H9 (cell line): ENCODE measurements around the gene SRXN1. TPM values are rescaled to one million over a fixed set of nuclear protein-coding genes. Genes with fewer than 3 reads are reported as not detected.
A peak's percentile ranks its signal among the peaks of the same experiment; 100 is the strongest.

Experiments
- DNase-seq: peaks from one replicate; pipeline ENCODE4 v3.0.0-alpha.2; 2017
- H2AFZ ChIP-seq: one replicate; pipeline ENCODE4 v1.6.1; 2013; ENCODE audit warnings: mild to moderate bottlenecking, low read length, control low read depth, moderate library complexity
- H2AK5ac ChIP-seq: 2 replicates; pipeline ENCODE4 v1.6.1; 2013; ENCODE audit warnings: low read length, control low read depth, mixed read lengths; ENCODE audit not compliant: insufficient read length
- H2BK120ac ChIP-seq: one replicate; pipeline ENCODE4 v1.6.1; 2013; ENCODE audit warnings: low read depth, mild to moderate bottlenecking, low read length, control low read depth, inconsistent platforms; ENCODE audit not compliant: poor library complexity, severe bottlenecking
- H2BK12ac ChIP-seq: 2 replicates; pipeline ENCODE4 v1.6.1; 2013; ENCODE audit warnings: low read length, control low read depth, mixed read lengths, low read depth; ENCODE audit not compliant: insufficient read length
- H2BK15ac ChIP-seq: 2 replicates; pipeline ENCODE4 v1.6.1; 2013; ENCODE audit warnings: low read depth, low read length, control low read depth
- H2BK20ac ChIP-seq: one replicate; pipeline ENCODE4 v1.6.1; 2013; ENCODE audit warnings: low read depth, mild to moderate bottlenecking, low read length, control low read depth, inconsistent platforms; ENCODE audit not compliant: poor library complexity, severe bottlenecking
- H2BK5ac ChIP-seq: 2 replicates; pipeline ENCODE4 v1.6.1; 2013; ENCODE audit warnings: low read length, control low read depth, mixed read lengths; ENCODE audit not compliant: insufficient read length
- H3K14ac ChIP-seq: 2 replicates; pipeline ENCODE4 v1.6.1; 2013; ENCODE audit warnings: low read length, control low read depth; ENCODE audit not compliant: insufficient read depth
- H3K18ac ChIP-seq: 2 replicates; pipeline ENCODE4 v1.6.1; 2013; ENCODE audit warnings: low read depth, mild to moderate bottlenecking, mixed read lengths, low read length, control low read depth; ENCODE audit not compliant: insufficient read length
- H3K23ac ChIP-seq: 2 replicates; pipeline ENCODE4 v1.6.1; 2013; ENCODE audit warnings: low read length, control low read depth, mixed read lengths, low read depth; ENCODE audit not compliant: insufficient read length
- H3K23me2 ChIP-seq: 2 replicates; pipeline ENCODE4 v1.6.1; 2013; ENCODE audit warnings: low read depth, mild to moderate bottlenecking, mixed read lengths, low read length, control low read depth; ENCODE audit not compliant: insufficient read length, poor library complexity, severe bottlenecking
- H3K27ac ChIP-seq: 2 replicates; pipeline ENCODE4 v1.5.1; 2013; ENCODE audit warnings: low read length, control low read depth, mixed read lengths, low read depth; ENCODE audit not compliant: insufficient read length
- H3K27me3 ChIP-seq: 2 replicates; pipeline ENCODE4 v1.6.1; 2013; ENCODE audit warnings: low read length, control low read depth, inconsistent platforms; ENCODE audit not compliant: insufficient read depth
- H3K4ac ChIP-seq: 2 replicates; pipeline ENCODE4 v1.6.1; 2013; ENCODE audit warnings: low read depth, mild to moderate bottlenecking, control low read depth, inconsistent platforms, low read length, moderate library complexity
- H3K4me1 ChIP-seq: 2 replicates; pipeline ENCODE4 v1.6.1; 2013; ENCODE audit warnings: low read length, control low read depth, inconsistent platforms; ENCODE audit not compliant: insufficient read depth
- H3K4me2 ChIP-seq: 2 replicates; pipeline ENCODE4 v1.6.1; 2013; ENCODE audit warnings: low read length, control low read depth, mixed read lengths; ENCODE audit not compliant: insufficient read length, insufficient read depth
- H3K56ac ChIP-seq: 2 replicates; pipeline ENCODE4 v1.6.1; 2013; ENCODE audit warnings: low read depth, mild to moderate bottlenecking, mixed read lengths, low read length, control low read depth; ENCODE audit not compliant: insufficient read length
- H3K79me1 ChIP-seq: 2 replicates; pipeline ENCODE4 v1.6.1; 2013; ENCODE audit warnings: low read depth, mild to moderate bottlenecking, moderate library complexity, low read length, control low read depth, inconsistent platforms; ENCODE audit not compliant: insufficient read depth, poor library complexity, severe bottlenecking
- H3K79me2 ChIP-seq: 2 replicates; pipeline ENCODE4 v1.6.1; 2013; ENCODE audit warnings: low read length, control low read depth, inconsistent platforms; ENCODE audit not compliant: insufficient read depth
- H3K9ac ChIP-seq: 2 replicates; pipeline ENCODE4 v1.6.1; 2013; ENCODE audit warnings: low read length, control low read depth, mixed read lengths; ENCODE audit not compliant: insufficient read length; ENCODE audit errors: extremely low read depth
- H3K9me3 ChIP-seq: one replicate; pipeline ENCODE4 v1.6.1; 2013; ENCODE audit warnings: low read depth, low read length, inconsistent platforms; ENCODE audit not compliant: control insufficient read depth
- H3T11ph ChIP-seq: one replicate; pipeline ENCODE4 v1.6.1; 2013; ENCODE audit warnings: mild to moderate bottlenecking, low read length, control low read depth, inconsistent platforms
- H4K20me1 ChIP-seq: one replicate; pipeline ENCODE4 v1.6.1; 2013; ENCODE audit not compliant: control insufficient read depth, insufficient read length, insufficient read depth
- H4K5ac ChIP-seq: 2 replicates; pipeline ENCODE4 v1.6.1; 2013; ENCODE audit warnings: low read depth, mild to moderate bottlenecking, mixed read lengths, low read length, control low read depth; ENCODE audit not compliant: insufficient read length
- H4K8ac ChIP-seq: replicated peaks from 2 replicates; pipeline ENCODE4 v1.6.1; 2013; ENCODE audit warnings: low read length, control low read depth, mixed read lengths, low read depth; ENCODE audit not compliant: insufficient read length
- H4K91ac ChIP-seq: 2 replicates; pipeline ENCODE4 v1.6.1; 2013; ENCODE audit warnings: low read depth, mild to moderate bottlenecking, moderate library complexity, mixed read lengths, low read length, control low read depth; ENCODE audit not compliant: insufficient read length
- H3K27ac Mint-ChIP-seq, 3 experiments: 2 replicates in 2 of 3; 3 replicates in 1 of 3; pipeline ENCODE4 v1.8.0; 2020 to 2021; ENCODE audit warnings: mixed read lengths in 3 of 3, mild to moderate bottlenecking in 1 of 3, moderate library complexity in 1 of 3
- H3K27me3 Mint-ChIP-seq: 2 replicates; pipeline ENCODE4 v1.8.0; 2021; ENCODE audit warnings: low read depth, mild to moderate bottlenecking, moderate library complexity, mixed read lengths
- H3K36me3 Mint-ChIP-seq, 3 experiments: 2 replicates in 2 of 3; 3 replicates in 1 of 3; pipeline ENCODE4 v1.8.0; 2020 to 2021; ENCODE audit warnings: low read depth in 3 of 3, mixed read lengths in 3 of 3; ENCODE audit not compliant: insufficient read depth in 1 of 3
- H3K4me1 Mint-ChIP-seq, 2 experiments: 2 replicates each; pipeline ENCODE4 v1.8.0; 2020; ENCODE audit warnings: mixed read lengths in 2 of 2
- H3K4me3 Mint-ChIP-seq, 2 experiments: 2 replicates in 1 of 2; 3 replicates in 1 of 2; pipeline ENCODE4 v1.8.0; 2020 to 2021; ENCODE audit warnings: mild to moderate bottlenecking in 2 of 2, mixed read lengths in 2 of 2, moderate library complexity in 1 of 2
- H3K9me3 Mint-ChIP-seq, 2 experiments: 2 replicates in 1 of 2; 3 replicates in 1 of 2; pipeline ENCODE4 v1.8.0; 2020; ENCODE audit warnings: mild to moderate bottlenecking in 2 of 2, mixed read lengths in 2 of 2, moderate library complexity in 1 of 2
- WGBS: extraction: QIAGEN DNeasy Blood & Tissue Kit; methylation state at CpG from one replicate; pipeline ENCODE4 v1.1.7; 2013; ENCODE audit warnings: missing lambda C conversion rate, low lambda C conversion rate, mixed read lengths; ENCODE audit not compliant: insufficient read length; ENCODE audit errors: extremely low coverage; 5-methylcytosine and 5-hydroxymethylcytosine counted together
- long read RNA-seq: library from polyadenylated mRNA; unstranded; transcript quantifications from one replicate; pipeline ENCODE4 v2.0.0, GENCODE V29; 2020
- total RNA-seq: library from RNA; stranded (reverse); gene quantifications from 2 replicates; pipeline ENCODE4 v1.2.1, GENCODE V29; 2021
- TF ChIP-seq, protein P1 (sequence below): fragments of 200-600 bp; sonication (generic); conservative IDR thresholded peaks from 3 replicates; pipeline ENCODE4 v1.8.0; 2021; ENCODE audit warnings: antibody characterized with exemption, mild to moderate bottlenecking

SRXN1 gene
- total RNA-seq: 25.7 and 26.2 TPM in 2 replicates
- long read RNA-seq, partial matches to known transcripts: 5 of 6 reads
- long read RNA-seq, other reads (novel, unspliced or antisense): 0 of 6 reads

DNA sequence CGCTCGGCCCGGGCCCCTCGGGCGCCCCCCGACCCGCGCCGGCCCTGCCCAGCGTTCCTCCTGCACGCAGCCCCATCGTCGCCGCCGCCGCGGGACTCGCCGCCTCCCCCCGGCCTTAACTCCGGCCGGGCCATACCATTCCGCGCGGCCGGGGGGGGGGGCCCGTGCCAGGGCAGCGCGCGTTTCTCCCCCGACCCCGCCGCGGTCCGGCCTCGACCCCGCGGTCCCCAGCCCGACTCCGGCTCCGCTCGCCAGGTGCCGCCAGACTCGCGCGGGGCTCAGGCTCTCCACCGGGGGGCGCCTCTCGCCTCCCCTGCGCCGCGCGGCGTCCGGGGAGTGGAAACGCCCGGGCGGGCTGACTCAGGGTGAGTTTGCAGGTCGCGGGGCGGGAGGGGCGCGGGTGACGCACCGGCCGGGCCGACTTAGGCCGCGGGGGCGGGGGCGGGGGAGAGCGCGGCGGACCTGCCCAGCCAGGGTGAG is at the start of gene SRXN1:
Gene SRXN1, minus strand, starts transcription at position 91 of the 480 bp plus-strand sequence. Its CDS starts 15 bp downstream, at position 76.
- H3K4me1 Mint-ChIP-seq: peaks cover 48 to 49% of the 10 kb centered on the region in 2 experiments
- H3K79me1 ChIP-seq: no peaks in the 10 kb centered on the region
- peaks cover 9% of the 10 kb centered on the region; the same call in 1 of the 2 replicates for H3K27me3 Mint-ChIP-seq
- peak within 1 kb of the TSS; percentile 78 for H3K4me2 ChIP-seq
- no peak within 1 kb of the TSS for H3K56ac ChIP-seq
- no peaks in the 10 kb centered on the region for H3K9me3 ChIP-seq
- no peak within 1 kb of the TSS for H2BK5ac ChIP-seq
- no peak within 1 kb of the TSS for H2AFZ ChIP-seq
- H3K18ac ChIP-seq: peak within 1 kb of the TSS; percentile 5
- no peak within 1 kb of the TSS for H2BK12ac ChIP-seq
- no peaks in the 10 kb centered on the region for H3K27me3 ChIP-seq
- no peak within 1 kb of the TSS for H4K91ac ChIP-seq
- no peaks in the 10 kb centered on the region for H4K20me1 ChIP-seq
- no peak within 1 kb of the TSS for H2BK15ac ChIP-seq
- no peak within 1 kb of the TSS for H4K8ac ChIP-seq
- no peak within 1 kb of the TSS for H3T11ph ChIP-seq
- H4K5ac ChIP-seq: no peak within 1 kb of the TSS
- H3K23me2 ChIP-seq: peaks cover 4% of the 10 kb centered on the region
- no peak within 1 kb of the TSS for H2AK5ac ChIP-seq
- H2BK20ac ChIP-seq: no peak within 1 kb of the TSS
- peaks cover 17 to 26% (median 26%) of the 10 kb centered on the region in 3 experiments for H3K36me3 Mint-ChIP-seq
- H3K4ac ChIP-seq: no peak within 1 kb of the TSS
- no peak within 1 kb of the TSS for H2BK120ac ChIP-seq
- DNase-seq: peak; percentile 89
- H3K9me3 Mint-ChIP-seq: no peaks in the 10 kb centered on the region
- H3K27ac ChIP-seq: no peak within 1 kb of the TSS
- H3K4me1 ChIP-seq: peaks cover 14% of the 10 kb centered on the region; the same call in 1 of the 2 replicates
- H3K27ac Mint-ChIP-seq: peak within 1 kb of the TSS in 2 of 3 experiments; percentile 10 to 47; a peak in 3 of 7 replicates
- H3K4me3 Mint-ChIP-seq: peak within 1 kb of the TSS; percentile 73 to 83
- WGBS: no CpG with 5 or more reads among the region's 74 CpGs
- peak within 1 kb of the TSS; percentile 74 for H3K14ac ChIP-seq
- no peaks in the 10 kb centered on the region; the same call in 1 of the 2 replicates for H3K79me2 ChIP-seq
- H3K23ac ChIP-seq: no peak within 1 kb of the TSS
- H3K9ac ChIP-seq: peak within 1 kb of the TSS; percentile 28
- TF ChIP-seq, protein P1, sequence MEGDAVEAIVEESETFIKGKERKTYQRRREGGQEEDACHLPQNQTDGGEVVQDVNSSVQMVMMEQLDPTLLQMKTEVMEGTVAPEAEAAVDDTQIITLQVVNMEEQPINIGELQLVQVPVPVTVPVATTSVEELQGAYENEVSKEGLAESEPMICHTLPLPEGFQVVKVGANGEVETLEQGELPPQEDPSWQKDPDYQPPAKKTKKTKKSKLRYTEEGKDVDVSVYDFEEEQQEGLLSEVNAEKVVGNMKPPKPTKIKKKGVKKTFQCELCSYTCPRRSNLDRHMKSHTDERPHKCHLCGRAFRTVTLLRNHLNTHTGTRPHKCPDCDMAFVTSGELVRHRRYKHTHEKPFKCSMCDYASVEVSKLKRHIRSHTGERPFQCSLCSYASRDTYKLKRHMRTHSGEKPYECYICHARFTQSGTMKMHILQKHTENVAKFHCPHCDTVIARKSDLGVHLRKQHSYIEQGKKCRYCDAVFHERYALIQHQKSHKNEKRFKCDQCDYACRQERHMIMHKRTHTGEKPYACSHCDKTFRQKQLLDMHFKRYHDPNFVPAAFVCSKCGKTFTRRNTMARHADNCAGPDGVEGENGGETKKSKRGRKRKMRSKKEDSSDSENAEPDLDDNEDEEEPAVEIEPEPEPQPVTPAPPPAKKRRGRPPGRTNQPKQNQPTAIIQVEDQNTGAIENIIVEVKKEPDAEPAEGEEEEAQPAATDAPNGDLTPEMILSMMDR: peak; percentile 79
